Kidney (tissue), 14 donors: ENCODE results near the gene CBFA2T3. TPM values are rescaled to one million over a fixed set of nuclear protein-coding genes. Genes with fewer than 3 reads are reported as not detected.

ENCODE experiments used
- DNase-seq, 5 donors: peaks; one replicate each; pipeline ENCODE4 v3.0.0-alpha.2; 2013 to 2020
- FAIRE-seq: peaks from 2 replicates; lab custom pipeline; 2012; peaks lifted over from hg19 to GRCh38; lab: Jason Lieb, UNC
- H3K27ac ChIP-seq, 2 donors: one replicate each; pipeline ENCODE4 v1.7.0; 2013; ENCODE audit warnings: low read depth in 2 of 2, low read length in 2 of 2, inconsistent platforms in 1 of 2
- H3K27me3 ChIP-seq: one replicate; pipeline ENCODE4 v1.7.1; 2013; ENCODE audit warnings: low read length, inconsistent platforms; ENCODE audit not compliant: control insufficient read depth, insufficient read depth
- H3K36me3 ChIP-seq, 3 donors: one replicate each; pipeline versions ENCODE4 v1.7.0 to v1.7.1; 2013; ENCODE audit warnings: low read length in 3 of 3, control low read depth in 1 of 3, inconsistent platforms in 1 of 3; ENCODE audit not compliant: insufficient read depth in 3 of 3, control insufficient read depth in 2 of 3
- H3K4me1 ChIP-seq, 3 donors: one replicate each; pipeline versions ENCODE4 v1.7.0 to v1.7.1; 2013; ENCODE audit warnings: low read length in 3 of 3, inconsistent platforms in 1 of 3, low read depth in 1 of 3; ENCODE audit not compliant: control insufficient read depth in 2 of 3, insufficient read depth in 2 of 3
- H3K4me3 ChIP-seq, 3 donors: one replicate each; pipeline versions ENCODE4 v1.7.0 to v1.8.1; 2013; ENCODE audit warnings: low read length in 3 of 3, control low read depth in 1 of 3, inconsistent platforms in 1 of 3
- H3K9ac ChIP-seq, 3 donors: one replicate each; pipeline versions ENCODE4 v1.7.0 to v1.7.1; 2013; ENCODE audit warnings: low read length in 3 of 3, control low read depth in 1 of 3, inconsistent platforms in 1 of 3
- H3K9me3 ChIP-seq, 3 donors: one replicate each; pipeline versions ENCODE4 v1.7.0 to v1.7.1; 2013; ENCODE audit warnings: low read length in 3 of 3, control low read depth in 1 of 3, inconsistent platforms in 1 of 3; ENCODE audit not compliant: control insufficient read depth in 2 of 3, insufficient read depth in 1 of 3
- intact Hi-C: fragments of 100-400 bp; cut with DNase I; formaldehyde crosslinking; loops from one replicate; pipeline ENCODE4 v1.11.1; 2022
- polyA plus RNA-seq: library from polyadenylated mRNA; stranded (reverse); fragments of 350-450 nt; fragmentation: Illumina TruSeq; extraction: RNeasy Lipid Tissue Mini Kit (QIAGEN cat#74804); gene quantifications from one replicate; pipeline ENCODE4 v1.2.3, GENCODE V29; 2014; ENCODE audit warnings: low read depth, low replicate concordance; ENCODE audit not compliant: insufficient read depth
- total RNA-seq: library from RNA; stranded (reverse); fragmentation: NEBNext Ultra II Directional; extraction: Animal tissue kit (Norgen Biotek cat#: 25700); gene quantifications from one replicate; pipeline ENCODE4 v1.2.1, GENCODE V29; 2021
- TF ChIP-seq, protein P1 (sequence below): IDR thresholded peaks from 3 replicates; pipeline ENCODE4 v1.5.1; 2012; ENCODE audit warnings: mild to moderate bottlenecking, moderate library complexity, borderline replicate concordance; ENCODE audit not compliant: insufficient read depth; ENCODE audit errors: extremely low read depth
- donor health status: control.
- donor health status: control.
- donor health status: control.
- donor health status: control.
- donor health status: control.
- donor health status: DM: yes; HTN: yes; CAD: no.
- donor health status: Normal renal cell carcinoma (clear cell type).

Gene CBFA2T3
- total and polyA plus RNA-seq, 2 donors from 2014 or later = 0.75 to 8.0 TPM

DNA sequence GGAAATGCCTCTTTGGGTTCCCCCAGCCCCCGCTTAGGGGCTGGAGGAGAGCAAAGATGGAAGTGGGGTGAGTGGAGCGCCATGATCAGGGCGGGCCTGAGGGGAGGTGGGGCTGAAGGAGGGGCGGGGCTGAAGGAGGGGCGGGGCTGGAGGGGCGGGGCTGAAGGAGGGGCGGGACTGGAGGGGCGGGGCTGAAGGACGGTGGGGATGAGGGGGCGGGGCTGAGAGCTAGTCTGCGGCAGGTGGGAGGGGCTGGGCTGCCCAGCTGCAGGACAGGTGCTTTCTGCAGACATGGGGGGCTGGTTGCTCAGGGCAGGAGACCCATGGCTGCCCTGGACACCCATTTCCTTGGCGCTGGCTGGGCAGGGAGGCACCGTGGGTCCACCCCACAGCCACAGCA, 71.4 kb downstream of the CBFA2T3 start:
- no peak for FAIRE-seq
- intact Hi-C loops = no loop called here
- Histone ChIP-seq H3K4me1 (no peaks in the 10 kb centered on the region), H3K4me3 (no peak overlapping the region), H3K27ac (no peak overlapping the region), H3K36me3 (no peaks in the 10 kb centered on the region), H3K27me3 (no peaks in the 10 kb centered on the region), H3K9me3 (no peaks in the 10 kb centered on the region), H3K9ac (no peak overlapping the region)
- TF ChIP-seq, protein P1, sequence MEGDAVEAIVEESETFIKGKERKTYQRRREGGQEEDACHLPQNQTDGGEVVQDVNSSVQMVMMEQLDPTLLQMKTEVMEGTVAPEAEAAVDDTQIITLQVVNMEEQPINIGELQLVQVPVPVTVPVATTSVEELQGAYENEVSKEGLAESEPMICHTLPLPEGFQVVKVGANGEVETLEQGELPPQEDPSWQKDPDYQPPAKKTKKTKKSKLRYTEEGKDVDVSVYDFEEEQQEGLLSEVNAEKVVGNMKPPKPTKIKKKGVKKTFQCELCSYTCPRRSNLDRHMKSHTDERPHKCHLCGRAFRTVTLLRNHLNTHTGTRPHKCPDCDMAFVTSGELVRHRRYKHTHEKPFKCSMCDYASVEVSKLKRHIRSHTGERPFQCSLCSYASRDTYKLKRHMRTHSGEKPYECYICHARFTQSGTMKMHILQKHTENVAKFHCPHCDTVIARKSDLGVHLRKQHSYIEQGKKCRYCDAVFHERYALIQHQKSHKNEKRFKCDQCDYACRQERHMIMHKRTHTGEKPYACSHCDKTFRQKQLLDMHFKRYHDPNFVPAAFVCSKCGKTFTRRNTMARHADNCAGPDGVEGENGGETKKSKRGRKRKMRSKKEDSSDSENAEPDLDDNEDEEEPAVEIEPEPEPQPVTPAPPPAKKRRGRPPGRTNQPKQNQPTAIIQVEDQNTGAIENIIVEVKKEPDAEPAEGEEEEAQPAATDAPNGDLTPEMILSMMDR = no peak
- DNase-seq = no peak

GRCh38 chr16:88904676-88905365, 72.2 kb downstream of the CBFA2T3 start:
- no peak for DNase-seq
- no peak overlapping the region for H3K27ac ChIP-seq
- H3K36me3 ChIP-seq = no peaks in the 10 kb centered on the region
- no peaks in the 10 kb centered on the region for H3K27me3 ChIP-seq
- no peak overlapping the region for H3K9ac ChIP-seq
- intact Hi-C loops = no loop called here
- H3K4me3 ChIP-seq = no peak overlapping the region
- no peaks in the 10 kb centered on the region for H3K9me3 ChIP-seq
- no peak for FAIRE-seq
- TF ChIP-seq, protein P1 = no peak
- H3K4me1 ChIP-seq = no peaks in the 10 kb centered on the region

DNA sequence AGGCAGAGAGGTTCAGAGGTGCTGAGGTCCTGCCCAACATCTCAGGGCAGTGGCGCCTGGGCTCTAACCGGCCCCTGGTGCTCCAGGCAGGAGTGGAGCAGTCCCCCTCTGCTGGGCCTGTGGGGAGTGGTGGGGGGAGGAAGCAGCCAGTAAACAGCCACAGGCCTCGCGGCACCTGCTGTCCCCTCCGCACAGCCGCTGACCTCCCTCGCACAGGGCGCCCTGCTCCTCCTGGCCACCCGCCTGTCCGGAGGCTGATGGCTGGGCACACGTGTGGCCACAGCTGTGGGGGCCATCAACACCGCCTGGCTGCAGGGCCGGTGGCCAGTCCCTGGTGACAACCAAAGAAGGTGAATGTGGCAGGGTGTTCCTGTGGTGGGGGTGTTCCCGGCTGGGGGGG, 73.7 kb downstream of the CBFA2T3 start:
- no peak for FAIRE-seq
- no peak for DNase-seq
- Histone ChIP-seq H3K9ac (no peak overlapping the region), H3K36me3 (no peaks in the 10 kb centered on the region), H3K4me3 (no peak overlapping the region), H3K9me3 (no peaks in the 10 kb centered on the region), H3K27me3 (no peaks in the 10 kb centered on the region), H3K4me1 (no peaks in the 10 kb centered on the region), H3K27ac (no peak overlapping the region)
- intact Hi-C loops = no loop called here
- TF ChIP-seq, protein P1 = no peak
